IMR-90 (cell line): Measurements from ENCODE around the gene ANAPC1.

Experiments used
- BHLHE40 ChIP-seq: fragments of 150-350 bp; IDR thresholded peaks from 2 replicates; pipeline ENCODE4 v1.6.1; 2016; ENCODE audit warnings: mild to moderate bottlenecking, low read depth, low read length
- CEBPB ChIP-seq: IDR thresholded peaks from 2 replicates; pipeline ENCODE4 v1.6.1; 2012; ENCODE audit warnings: low read depth, low read length, improper control_type of control experiment
- CTCF ChIP-seq: conservative IDR thresholded peaks from 2 replicates; pipeline ENCODE4 v1.5.1; 2012; ENCODE audit warnings: mild to moderate bottlenecking, low read depth, low read length, improper control_type of control experiment
- POLR2A ChIP-seq: IDR thresholded peaks from 2 replicates; pipeline ENCODE4 v1.6.1; 2012; ENCODE audit warnings: mild to moderate bottlenecking, low read depth, low read length
- RFX5 ChIP-seq: IDR thresholded peaks from 2 replicates; pipeline ENCODE4 v1.8.0; 2012; ENCODE audit warnings: low read depth, mild to moderate bottlenecking, low read length, moderate library complexity

DNA sequence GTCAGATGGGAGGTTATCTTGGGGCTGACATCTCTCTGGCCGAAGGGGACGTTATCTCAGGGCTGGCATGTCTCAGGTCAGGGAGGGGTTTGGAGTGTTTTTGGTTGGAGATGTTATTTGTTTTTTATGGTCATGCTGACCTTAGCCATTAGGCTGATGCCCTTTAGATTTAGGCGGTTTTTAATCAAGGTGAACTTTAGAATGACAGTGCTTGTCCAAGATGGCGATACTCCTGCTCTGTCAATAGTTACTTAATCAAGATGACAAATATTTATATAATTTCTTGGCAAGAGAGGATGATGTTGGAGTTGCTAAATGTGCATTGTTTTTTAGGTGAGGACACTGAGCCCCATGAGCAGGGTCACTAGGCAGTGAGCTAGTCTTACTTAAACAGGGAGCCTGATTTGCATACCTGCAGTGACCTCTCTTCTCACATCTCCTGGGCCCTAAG, 48.9 kb upstream of the ANAPC1 start:
- TF ChIP-seq CEBPB = no peak
- no peak for TF ChIP-seq CTCF
- no peak for TF ChIP-seq RFX5
- no peak for TF ChIP-seq BHLHE40
- TF ChIP-seq POLR2A = no peak
